Stimulated activated CD4-positive, alpha-beta T cell treated with anti-CD3 and anti-CD28 coated beads, TNF-alpha, amount 100 ng/mL, for 4 hours (primary cell): ENCODE measurements around the gene MT1A.

ENCODE experiments used
- DNase-seq, 3 experiments: peaks; one replicate each; pipeline ENCODE4 v3.0.0-alpha.2; 2020; ENCODE audit warnings: low read depth in 3 of 3

Gene MT1A

GRCh38 chr16:56630134-56630533, 8.3 kb upstream of the MT1A start:
- DNase-seq, result no peak

DNA sequence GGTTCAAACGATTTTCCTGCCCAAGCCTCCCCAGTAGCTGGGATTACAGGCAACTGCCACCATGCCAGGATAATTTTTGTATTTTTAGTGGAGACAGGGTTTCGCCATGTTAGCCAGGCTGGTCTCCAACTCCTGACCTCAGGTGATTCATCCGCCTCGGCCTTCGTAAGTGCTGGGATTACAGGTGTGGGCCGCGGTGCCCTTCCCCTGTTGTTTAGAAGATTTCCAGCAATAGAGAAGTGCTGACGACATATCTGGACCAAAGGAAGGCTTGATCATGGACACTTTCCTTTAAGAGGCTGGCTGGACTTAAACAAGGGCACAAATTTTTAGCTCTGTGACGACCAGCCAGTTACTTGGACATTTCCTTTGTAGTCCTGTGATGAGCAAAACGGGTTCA, 7.3 kb upstream of the MT1A start:
- no peak for DNase-seq

DNA sequence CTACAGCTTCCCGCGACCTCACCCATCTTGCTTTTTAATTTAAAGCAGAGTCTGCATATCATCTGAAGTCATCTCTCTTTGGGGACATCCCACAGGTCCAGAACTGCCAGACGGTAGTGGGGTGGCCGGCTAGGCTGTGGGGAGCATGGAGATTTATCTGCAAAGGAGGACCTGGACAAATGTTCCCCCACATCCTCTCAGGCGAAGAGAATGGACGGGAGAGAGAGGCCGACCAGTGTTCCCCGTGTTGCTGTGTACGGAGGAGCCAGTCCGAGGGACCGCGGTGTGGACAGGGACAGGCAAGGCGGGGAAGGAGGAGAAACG, 6.7 kb upstream of the MT1A start:
- no peak for DNase-seq

- DNase-seq, result no peak
Measured at GRCh38 chr16:56632156-56632847, 6.2 kb upstream of the MT1A start, which contains the start of gene MT1M. MT1M (plus strand) TSS chr16:56632659; CDS start chr16:56632732, 73 bp downstream.

GRCh38 chr16:56632848-56633365, 5.6 kb upstream of the MT1A start:
- DNase-seq, result no peak

DNA sequence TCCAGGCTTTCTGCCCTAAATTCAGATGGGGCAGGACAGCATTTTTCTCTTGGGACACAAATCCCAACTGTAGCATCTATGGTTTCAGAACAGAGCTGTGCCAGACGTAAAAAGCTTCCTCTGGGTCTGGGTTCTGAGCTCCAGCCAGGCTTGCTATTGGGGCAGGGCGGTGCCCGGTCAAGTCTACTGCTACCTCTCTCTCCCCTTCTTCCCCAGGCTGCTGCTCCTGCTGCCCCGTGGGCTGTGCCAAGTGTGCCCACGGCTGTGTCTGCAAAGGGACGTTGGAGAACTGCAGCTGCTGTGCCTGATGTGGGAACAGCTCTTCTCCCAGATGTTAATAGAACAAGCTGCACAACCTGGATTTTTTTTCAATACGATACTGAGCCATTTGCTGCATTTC, 4.9 kb upstream of the MT1A start:
- no peak for DNase-seq

- DNase-seq, result no peak
Measured at GRCh38 chr16:56634715-56635440, 3.6 kb upstream of the MT1A start.

DNA sequence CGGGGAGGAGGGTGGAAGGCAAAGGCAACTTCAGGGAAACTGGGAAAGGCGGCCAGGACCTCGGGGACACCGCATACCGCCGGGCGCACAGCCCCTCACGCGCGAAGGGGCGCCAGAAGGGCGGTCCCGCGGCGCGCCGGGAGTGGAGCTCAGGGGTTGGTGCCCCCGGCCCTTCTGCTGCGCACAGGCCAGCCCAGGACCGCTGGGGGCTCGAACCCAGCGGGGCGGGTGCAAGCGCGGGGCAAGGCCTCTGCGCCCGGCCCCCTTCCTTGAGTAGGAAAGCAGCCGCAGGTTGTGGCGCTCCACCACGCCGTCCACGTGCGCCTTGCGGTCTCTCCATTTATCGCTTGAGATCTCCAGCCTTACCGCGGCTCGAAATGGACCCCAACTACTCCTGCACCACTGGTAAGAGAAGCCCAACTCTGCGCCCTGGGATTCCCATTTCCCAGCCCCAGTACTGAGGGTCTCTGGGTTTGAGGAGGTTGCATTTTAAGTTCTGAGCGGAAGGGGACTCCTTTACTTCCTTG, 3.0 kb upstream of the MT1A start:
- no peak for DNase-seq

- no peak for DNase-seq
Measured at GRCh38 chr16:56636616-56637413, 1.7 kb upstream of the MT1A start.

GRCh38 chr16:56639045-56639444, 579 bp downstream of the MT1A start:
- no peak for DNase-seq

GRCh38 chr16:56640076-56640475, 1.6 kb downstream of the MT1A start:
- no peak for DNase-seq

- no peak for DNase-seq
Measured at GRCh38 chr16:56641166-56641565, 2.7 kb downstream of the MT1A start.

DNA sequence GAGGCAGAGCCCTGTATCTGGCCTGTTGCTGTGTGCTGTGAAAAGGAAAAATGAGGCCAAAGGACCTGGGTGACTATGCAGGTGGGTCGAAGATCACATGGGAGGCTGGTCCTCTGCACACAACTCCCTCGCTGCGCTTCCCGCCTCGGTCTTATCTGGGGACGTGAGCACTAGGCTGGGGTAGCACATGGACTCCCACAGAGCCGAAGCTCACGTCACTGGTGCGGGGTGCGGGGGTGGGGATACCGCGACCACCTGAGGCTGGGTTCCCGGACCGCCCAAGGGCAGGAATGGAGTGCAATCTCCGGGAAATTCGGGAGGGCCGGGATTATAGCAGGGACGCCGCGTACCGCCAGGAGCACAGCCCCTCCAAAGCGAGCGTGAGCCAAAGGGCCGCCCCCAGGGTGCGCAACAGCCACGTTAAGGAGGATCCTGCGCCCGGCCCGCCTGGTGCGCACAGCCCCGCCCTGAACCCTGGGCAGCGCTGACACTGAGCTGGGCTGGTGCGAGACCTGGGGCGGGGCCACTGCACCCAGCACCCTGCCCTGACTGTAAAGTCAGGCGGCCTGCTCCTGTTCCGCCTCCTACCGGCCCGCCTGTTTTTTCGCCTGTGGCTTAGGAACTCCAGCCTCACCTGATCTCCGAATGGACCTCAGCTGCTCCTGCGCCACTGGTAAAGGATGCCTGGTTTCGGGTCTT, 4.8 kb downstream of the MT1A start:
- peak in 2 of 3 experiments; percentile 37 to 40 for DNase-seq

DNA sequence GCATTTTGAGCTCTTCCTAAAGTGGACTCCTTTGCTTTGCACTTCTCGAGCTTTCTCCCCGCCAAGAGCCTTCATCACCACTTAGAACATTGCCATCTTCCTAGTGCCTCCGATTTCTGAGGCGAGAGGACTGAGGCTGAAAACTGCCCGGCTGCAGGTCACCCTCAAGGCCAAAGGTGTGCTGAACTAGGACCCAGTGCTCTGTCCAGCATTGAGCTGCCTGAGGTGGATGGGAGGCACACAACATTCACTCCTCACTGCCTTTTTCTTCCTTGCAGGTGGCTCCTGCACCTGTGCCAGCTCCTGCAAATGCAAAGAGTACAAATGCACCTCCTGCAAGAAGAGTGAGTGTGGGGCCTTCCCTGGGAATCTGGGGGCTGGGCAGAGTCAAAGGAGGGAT, 5.4 kb downstream of the MT1A start:
- no peak for DNase-seq

GRCh38 chr16:56645311-56645710, 6.8 kb downstream of the MT1A start:
- DNase-seq, result no peak

- DNase-seq, result no peak
Measured at GRCh38 chr16:56645838-56646237, 7.4 kb downstream of the MT1A start.

GRCh38 chr16:56647641-56648431, 9.4 kb downstream of the MT1A start:
- no peak for DNase-seq

DNA sequence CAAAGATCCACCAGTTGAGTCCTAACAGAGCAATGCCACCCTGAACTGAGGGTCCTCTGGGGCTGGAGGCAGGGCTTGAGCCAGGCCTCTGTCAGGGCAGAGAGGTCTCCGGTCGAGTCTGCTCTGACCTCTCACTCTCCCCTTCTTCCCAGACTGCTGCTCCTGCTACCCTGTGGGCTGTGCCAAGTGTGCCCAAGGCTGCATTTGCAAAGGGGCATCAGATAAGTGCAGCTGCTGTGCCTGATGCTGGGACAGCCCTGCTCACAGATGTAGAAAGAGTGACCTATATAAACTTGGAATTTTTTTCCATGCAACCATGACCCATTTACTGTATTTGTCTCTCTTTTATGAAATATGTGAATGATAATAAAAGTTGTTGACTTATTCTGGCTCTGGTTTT, 10.8 kb downstream of the MT1A start:
- no peak for DNase-seq

- DNase-seq, result no peak
Measured at GRCh38 chr16:56649820-56650219, 11.4 kb downstream of the MT1A start.

DNA sequence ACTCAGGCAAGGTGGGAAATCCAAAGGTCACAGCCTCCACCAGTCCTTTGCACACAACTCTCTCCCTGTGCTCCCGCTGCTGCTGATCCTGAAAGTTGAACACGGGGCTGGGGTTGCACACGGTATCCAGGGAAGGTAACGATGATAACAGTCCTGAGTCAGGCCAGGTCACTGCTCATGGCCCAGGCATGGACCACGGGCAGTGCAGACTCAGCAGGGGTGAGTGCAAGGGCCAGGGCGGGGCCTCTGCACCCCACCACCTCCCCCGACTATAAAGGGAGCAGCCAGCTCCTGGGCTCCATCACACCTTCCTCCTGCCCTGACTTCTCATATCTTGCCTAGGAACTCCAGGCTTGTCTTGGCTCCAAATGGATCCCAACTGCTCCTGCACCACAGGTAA, 13.1 kb downstream of the MT1A start, which contains the start of gene MT1B:
Gene MT1B (plus strand): TSS at position 301 of the 400 bp plus-strand sequence. CDS start 68 bp downstream, at position 369.
- DNase-seq, result no peak

DNA sequence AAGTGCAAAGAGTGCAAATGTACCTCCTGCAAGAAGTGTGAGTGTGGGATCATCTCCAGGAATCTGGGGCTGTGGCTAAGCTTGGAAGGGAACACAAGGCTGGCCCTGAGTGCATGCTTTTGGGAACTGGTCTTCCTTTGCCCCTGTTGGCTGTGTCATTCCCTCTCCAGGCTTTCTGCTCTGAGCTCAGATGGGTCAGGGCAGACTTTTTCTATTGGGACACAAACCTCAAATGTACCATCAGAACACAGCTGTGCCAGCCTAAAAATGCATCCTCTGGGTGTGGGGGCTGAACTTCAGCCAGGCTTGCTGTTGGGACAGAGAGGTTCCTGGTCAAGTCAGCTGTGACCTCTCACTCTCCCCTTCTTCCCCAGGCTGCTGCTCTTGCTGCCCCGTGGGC, 14.1 kb downstream of the MT1A start:
- DNase-seq, result no peak
